HCT116 (cell line): ENCODE measurements around the gene TMEM89.

ENCODE experiments used
- CEBPB ChIP-seq: IDR thresholded peaks from 2 replicates; pipeline ENCODE4 v1.6.1; 2012; ENCODE audit warnings: low read depth
- CTCF ChIP-seq, 3 experiments: fragments of 200-600 bp in 1 of 3; sonication (generic) in 1 of 3; IDR thresholded peaks in 2 of 3; conservative IDR thresholded peaks in 1 of 3; 2 replicates each; pipeline ENCODE4 v1.5.1; 2012 to 2017; ENCODE audit warnings: low read depth in 2 of 3, low read length in 2 of 3, antibody characterized with exemption in 1 of 3, borderline replicate concordance in 1 of 3, control low read depth in 1 of 3, mild to moderate bottlenecking in 1 of 3, mixed read lengths in 1 of 3, mixed run types in 1 of 3, moderate library complexity in 1 of 3; ENCODE audit not compliant: insufficient read depth in 1 of 3
- EGR1 ChIP-seq: IDR thresholded peaks from 2 replicates; pipeline ENCODE4 v1.6.1; 2012; ENCODE audit warnings: low read depth
- EZH2 ChIP-seq: fragments of 200-600 bp; sonication (generic); IDR thresholded peaks from 2 replicates; pipeline ENCODE4 v1.6.1; 2017; ENCODE audit warnings: antibody characterized with exemption, mixed run types
- FOSL1 ChIP-seq: IDR thresholded peaks from 2 replicates; pipeline ENCODE4 v1.6.1; 2012; ENCODE audit warnings: low read depth
- JUND ChIP-seq: IDR thresholded peaks from 2 replicates; pipeline ENCODE4 v1.6.1; 2012
- MAX ChIP-seq: IDR thresholded peaks from 2 replicates; pipeline ENCODE4 v1.6.1; 2012
- POLR2A ChIP-seq: IDR thresholded peaks from 2 replicates; pipeline ENCODE4 v1.7.0; 2011; ENCODE audit warnings: borderline replicate concordance; ENCODE audit not compliant: insufficient read depth, insufficient read length; ENCODE audit errors: extremely low read depth
- POLR2AphosphoS5 ChIP-seq: IDR thresholded peaks from 2 replicates; pipeline ENCODE4 v1.6.1; 2011; ENCODE audit warnings: mild to moderate bottlenecking, low read depth, low read length, moderate library complexity
- RAD21 ChIP-seq: IDR thresholded peaks from 2 replicates; pipeline ENCODE4 v1.6.1; 2012; ENCODE audit warnings: low read depth, mild to moderate bottlenecking
- SIN3A ChIP-seq: IDR thresholded peaks from 2 replicates; pipeline ENCODE4 v1.6.1; 2012; ENCODE audit warnings: low read depth
- SP1 ChIP-seq: IDR thresholded peaks from 2 replicates; pipeline ENCODE4 v1.6.1; 2012; ENCODE audit warnings: low read depth
- YY1 ChIP-seq: IDR thresholded peaks from 2 replicates; pipeline ENCODE4 v1.6.1; 2011; ENCODE audit warnings: low read length, low read depth, moderate library complexity, mild to moderate bottlenecking; ENCODE audit not compliant: insufficient replicate concordance; ENCODE audit errors: extremely low read depth
- ZBTB33 ChIP-seq: IDR thresholded peaks from 2 replicates; pipeline ENCODE4 v1.6.1; 2011; ENCODE audit warnings: mild to moderate bottlenecking, low read length, moderate library complexity; ENCODE audit not compliant: insufficient replicate concordance; ENCODE audit errors: extremely low read depth

- TF ChIP-seq POLR2A: no peak
- TF ChIP-seq ZBTB33: no peak
- TF ChIP-seq CTCF (IDR thresholded peaks at IDR 0.05 in 2 of 3, conservative IDR thresholded peaks at IDR 0.05 in 1 of 3; ENCODE audit: borderline replicate concordance in 1 of 3, insufficient read depth in 1 of 3, low read depth in 2 of 3, low read length in 2 of 3): no peak
- no peak for TF ChIP-seq EZH2
- TF ChIP-seq SIN3A: no peak
- TF ChIP-seq FOSL1: no peak
- TF ChIP-seq CEBPB: no peak
- TF ChIP-seq POLR2AphosphoS5: no peak
- no peak for TF ChIP-seq JUND
- TF ChIP-seq YY1: no peak
- no peak for TF ChIP-seq SP1
- no peak for TF ChIP-seq EGR1
- TF ChIP-seq MAX: no peak
- no peak for TF ChIP-seq RAD21
Observed at GRCh38 chr3:48599509-48600285, 21.9 kb downstream of the TMEM89 start.
